Naive thymus-derived CD4-positive, alpha-beta T cell (primary cell): Measurements from ENCODE around the gene NUP98. TPM values are rescaled to one million over a fixed set of nuclear protein-coding genes. Genes with fewer than 3 reads are reported as not detected.
"Not testable (repeated sequence)": the region's sequence is repeated elsewhere in the genome, so short reads cannot be mapped to it uniquely, and the experiment has no call there.

Experiments used
- ATAC-seq: fragments of 150-1000 bp; cut with Tn5 transposase; 2 replicates; pipeline ENCODE4 v1.10.0; 2021; ENCODE audit warnings: mild to moderate bottlenecking, moderate library complexity
- CTCF ChIA-PET: fragments of 350-600 bp; sonication (Branson Sonifier 250); formaldehyde crosslinking; loops from one replicate; lab custom pipeline; 2021; ENCODE audit warnings: antibody characterized with exemption; lab: Charles Lee
- POLR2A ChIA-PET: fragments of 350-600 bp; sonication (Branson Sonifier 250); formaldehyde crosslinking; loops from one replicate; lab custom pipeline; 2021; ENCODE audit warnings: antibody characterized with exemption, inconsistent platforms; lab: Charles Lee
- DNase-seq, 9 donors: peaks; one replicate each; pipeline versions ENCODE4 v3.0.0 to v3.0.0-alpha.2; 2020 to 2022; ENCODE audit warnings: mixed read lengths in 1 of 9
- H3K27ac ChIP-seq: one replicate; pipeline ENCODE4 v1.7.0; 2013; ENCODE audit warnings: mild to moderate bottlenecking, low read depth, low read length, moderate library complexity
- H3K27me3 ChIP-seq, 2 donors: one replicate each; pipeline ENCODE4 v1.7.0; 2013; ENCODE audit warnings: low read length in 2 of 2, mild to moderate bottlenecking in 2 of 2, moderate library complexity in 2 of 2; ENCODE audit not compliant: control insufficient read depth in 2 of 2, insufficient read depth in 2 of 2
- H3K36me3 ChIP-seq, 3 experiments: 1 replicate in 2 of 3; 2 replicates in 1 of 3; pipeline ENCODE4 v1.7.0; 2013; ENCODE audit warnings: low read length in 3 of 3, mild to moderate bottlenecking in 3 of 3, moderate library complexity in 1 of 3; ENCODE audit not compliant: insufficient read depth in 3 of 3, control insufficient read depth in 2 of 3
- H3K4me1 ChIP-seq, 2 donors: one replicate each; pipeline ENCODE4 v1.7.0; 2013; ENCODE audit warnings: low read length in 2 of 2, mild to moderate bottlenecking in 2 of 2, moderate library complexity in 1 of 2; ENCODE audit not compliant: control insufficient read depth in 2 of 2, insufficient read depth in 2 of 2
- H3K4me3 ChIP-seq: 2 replicates; pipeline ENCODE4 v1.7.0; 2013; ENCODE audit warnings: mild to moderate bottlenecking, low read length
- H3K9me3 ChIP-seq, 3 experiments: 1 replicate in 2 of 3; 2 replicates in 1 of 3; pipeline ENCODE4 v1.7.0; 2013; ENCODE audit warnings: low read length in 3 of 3; ENCODE audit not compliant: control insufficient read depth in 2 of 3
- H3K27ac Mint-ChIP-seq, 9 donors: one replicate each; pipeline ENCODE4 v1.8.0; 2020 to 2022; ENCODE audit warnings: mixed read lengths in 9 of 9, mild to moderate bottlenecking in 8 of 9, moderate library complexity in 5 of 9, inconsistent platforms in 2 of 9
- H3K27me3 Mint-ChIP-seq, 5 donors: one replicate each; pipeline ENCODE4 v1.8.0; 2021 to 2022; ENCODE audit warnings: mixed read lengths in 5 of 5, mild to moderate bottlenecking in 1 of 5
- H3K36me3 Mint-ChIP-seq, 5 donors: one replicate each; pipeline ENCODE4 v1.8.0; 2020 to 2022; ENCODE audit warnings: mixed read lengths in 5 of 5, mild to moderate bottlenecking in 3 of 5, inconsistent platforms in 1 of 5
- H3K4me1 Mint-ChIP-seq, 7 donors: one replicate each; pipeline ENCODE4 v1.8.0; 2020 to 2022; ENCODE audit warnings: mixed read lengths in 7 of 7, mild to moderate bottlenecking in 3 of 7, inconsistent platforms in 1 of 7
- H3K4me3 Mint-ChIP-seq, 10 donors: one replicate each; pipeline ENCODE4 v1.8.0; 2020 to 2022; ENCODE audit warnings: mild to moderate bottlenecking in 10 of 10, mixed read lengths in 10 of 10, moderate library complexity in 6 of 10, inconsistent platforms in 2 of 10
- H3K9me3 Mint-ChIP-seq, 11 donors: one replicate each; pipeline ENCODE4 v1.8.0; 2020 to 2022; ENCODE audit warnings: mixed read lengths in 11 of 11, mild to moderate bottlenecking in 4 of 11, inconsistent platforms in 1 of 11, moderate library complexity in 1 of 11
- intact Hi-C, 2 donors: fragments of 100-400 bp; cut with micrococcal nuclease; formaldehyde crosslinking; loops; one replicate each; pipeline ENCODE4 v1.15.1; 2023
- polyA plus RNA-seq, 2 donors: library from polyadenylated mRNA; unstranded; fragments of 300-500 nt; fragmentation: Illumina TruSeq; gene quantifications; one replicate each; pipeline ENCODE4 v1.2.3, GENCODE V29; 2021
- total RNA-seq, 6 experiments: library from RNA in 5 of 6; stranded (reverse) in 5 of 6; gene quantifications; 1 replicate in 5 of 6; 2 replicates in 1 of 6; pipeline ENCODE4 v1.2.3 and lab custom pipeline; 2021 to 2026

NUP98 gene
- total and polyA plus RNA-seq, 7 experiments from 2014 or later: 45.0 to 137 (median 104) TPM

- ChIA-PET POLR2A (no interaction called here), CTCF (no interaction called here)
- DNase-seq (no peak), ATAC-seq (no peak)
- H3K27ac Mint-ChIP-seq: peak overlapping the region in 1 of 9 donors; percentile 46
- Histone ChIP-seq H3K4me3 (no peak overlapping the region), H3K9me3 (no peaks in the 10 kb centered on the region), H3K27me3 (no peaks in the 10 kb centered on the region), H3K36me3 (peaks cover 0 to 36% (median 6%) of the 10 kb centered on the region in 3 experiments), H3K4me1 (no peaks in the 10 kb centered on the region), H3K27ac (no peak overlapping the region)
- H3K36me3 Mint-ChIP-seq: peaks cover 5 to 22% (median 13%) of the 10 kb centered on the region in 5 donors
- H3K9me3 Mint-ChIP-seq: no peaks in the 10 kb centered on the region
- H3K4me1 Mint-ChIP-seq: peaks cover 0 to 2% (median 0%) of the 10 kb centered on the region in 7 donors
- no peak overlapping the region for H3K4me3 Mint-ChIP-seq
- intact Hi-C loops: no loop called here
- peaks cover 0 to 9% (median 6%) of the 10 kb centered on the region in 5 donors for H3K27me3 Mint-ChIP-seq
Measured at GRCh38 chr11:3662856-3663255, 134.5 kb downstream of the NUP98 start.

DNA sequence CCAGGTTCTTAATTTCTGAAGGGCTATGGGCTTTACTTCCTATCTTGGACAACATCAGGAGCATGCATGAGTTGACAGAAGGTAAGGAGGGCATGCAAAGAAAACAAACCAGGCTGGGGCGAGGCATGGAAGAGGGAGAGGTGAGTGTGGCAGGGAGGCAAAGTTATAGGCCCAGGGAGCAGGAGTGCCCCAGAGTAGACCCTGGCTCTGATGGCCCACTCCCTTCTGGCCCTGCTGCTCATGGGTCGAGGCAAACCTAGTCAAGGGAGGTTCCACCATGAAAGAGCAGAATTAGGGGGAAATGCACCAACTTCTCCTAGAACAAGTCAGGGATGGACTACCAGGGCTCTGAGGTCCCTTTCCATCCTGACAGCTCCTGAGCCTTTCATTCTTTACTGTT lies 136.4 kb downstream of the NUP98 start:
- no peak overlapping the region for H3K4me3 ChIP-seq
- Mint-ChIP-seq H3K4me3 (no peak overlapping the region), H3K36me3 (peaks cover 5 to 11% (median 6%) of the 10 kb centered on the region in 5 donors), H3K27me3 (peaks cover 0 to 14% (median 9%) of the 10 kb centered on the region in 5 donors), H3K4me1 (peaks cover 0 to 2% (median 0%) of the 10 kb centered on the region in 7 donors), H3K9me3 (no peaks in the 10 kb centered on the region), H3K27ac (no peak overlapping the region)
- DNase-seq: no peak
- CTCF ChIA-PET: no interaction called here
- no peaks in the 10 kb centered on the region for H3K9me3 ChIP-seq
- H3K36me3 ChIP-seq: peaks cover 0 to 20% (median 0%) of the 10 kb centered on the region in 3 experiments
- H3K27ac ChIP-seq: no peak overlapping the region
- intact Hi-C loops: no loop called here
- no peak for ATAC-seq
- H3K27me3 ChIP-seq: no peaks in the 10 kb centered on the region
- POLR2A ChIA-PET: no interaction called here
- H3K4me1 ChIP-seq: no peaks in the 10 kb centered on the region

DNA sequence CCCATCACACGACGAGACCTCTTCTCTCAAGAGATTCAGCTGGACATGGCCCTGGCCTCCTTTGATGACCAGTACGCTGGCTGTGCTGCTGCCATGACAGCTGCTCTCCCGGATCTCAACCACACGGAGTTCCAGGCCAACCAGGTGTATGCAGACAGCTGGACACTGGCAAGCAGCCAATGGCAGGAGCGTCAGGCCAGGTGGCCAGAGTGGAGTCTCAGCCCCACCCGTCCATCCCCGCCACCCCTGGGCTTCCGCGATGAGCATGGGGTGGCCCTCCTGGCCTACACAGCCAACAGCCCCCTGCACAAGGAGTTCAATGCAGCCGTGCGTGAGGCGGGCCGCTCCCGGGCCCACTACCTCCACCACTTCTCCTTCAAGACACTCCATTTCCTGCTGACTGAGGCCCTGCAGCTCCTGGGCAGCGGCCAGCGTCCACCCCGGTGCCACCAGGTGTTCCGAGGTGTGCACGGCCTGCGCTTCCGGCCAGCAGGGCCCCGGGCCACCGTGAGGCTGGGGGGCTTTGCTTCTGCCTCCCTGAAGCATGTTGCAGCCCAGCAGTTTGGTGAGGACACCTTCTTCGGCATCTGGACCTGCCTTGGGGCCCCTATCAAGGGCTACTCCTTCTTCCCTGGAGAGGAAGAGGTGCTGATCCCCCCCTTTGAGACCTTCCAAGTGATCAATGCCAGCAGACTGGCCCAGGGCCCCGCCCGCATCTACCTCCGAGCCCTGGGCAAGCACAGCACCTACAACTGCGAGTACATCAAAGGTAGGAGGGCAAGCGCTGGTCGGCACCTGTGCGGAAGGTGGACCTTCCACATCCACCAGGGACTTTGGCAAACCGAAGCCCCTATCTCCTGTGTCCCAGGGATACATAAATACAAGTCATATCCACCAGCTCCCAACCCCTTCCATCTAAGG lies 137.5 kb downstream of the NUP98 start:
- no peak for ATAC-seq
- ChIA-PET POLR2A (no interaction called here), CTCF (no interaction called here)
- H3K27me3 Mint-ChIP-seq: peaks cover 0 to 17% (median 9%) of the 10 kb centered on the region in 5 donors
- peaks cover 0 to 5% (median 0%) of the 10 kb centered on the region in 5 donors for H3K36me3 Mint-ChIP-seq
- H3K4me1 Mint-ChIP-seq: peaks cover 0 to 2% (median 0%) of the 10 kb centered on the region in 7 donors
- no peak overlapping the region for H3K4me3 Mint-ChIP-seq
- no peaks in the 10 kb centered on the region for H3K9me3 Mint-ChIP-seq
- H3K4me3 ChIP-seq: no peak overlapping the region
- no peak overlapping the region for H3K27ac Mint-ChIP-seq
- H3K27me3 ChIP-seq: no peaks in the 10 kb centered on the region
- no peaks in the 10 kb centered on the region for H3K9me3 ChIP-seq
- peaks cover 0 to 10% (median 0%) of the 10 kb centered on the region in 3 experiments for H3K36me3 ChIP-seq
- intact Hi-C loops: no loop called here
- no peaks in the 10 kb centered on the region for H3K4me1 ChIP-seq
- no peak overlapping the region for H3K27ac ChIP-seq
- DNase-seq: no peak

DNA sequence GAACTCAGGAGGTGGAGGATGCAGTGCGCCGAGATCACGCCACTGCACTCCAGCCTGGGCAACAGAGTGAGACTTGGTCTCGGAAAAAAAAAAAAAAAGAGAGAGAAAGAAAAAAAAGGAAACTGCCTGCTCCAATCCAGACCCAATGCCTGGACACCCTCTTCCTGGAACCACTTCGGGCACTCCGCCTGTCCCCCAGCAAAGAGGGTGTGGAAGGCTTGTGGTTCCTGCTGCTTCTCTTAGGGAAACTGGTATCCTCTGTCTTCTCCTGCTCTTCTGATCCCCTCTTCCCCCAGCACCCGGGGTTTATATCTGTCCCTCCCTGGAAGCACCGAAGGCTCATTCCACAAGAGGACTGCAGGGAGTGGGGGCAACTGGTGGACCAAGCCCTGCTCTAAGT lies 139.1 kb downstream of the NUP98 start:
- Mint-ChIP-seq H3K4me1 (peaks cover 0 to 2% (median 0%) of the 10 kb centered on the region in 7 donors), H3K27me3 (peaks cover 0 to 17% (median 9%) of the 10 kb centered on the region in 5 donors), H3K36me3 (no peaks in the 10 kb centered on the region), H3K4me3 (no peak overlapping the region), H3K27ac (no peak overlapping the region), H3K9me3 (no peaks in the 10 kb centered on the region)
- no peaks in the 10 kb centered on the region for H3K4me1 ChIP-seq
- H3K36me3 ChIP-seq: no peaks in the 10 kb centered on the region
- no peak for DNase-seq
- POLR2A ChIA-PET: no interaction called here
- H3K27me3 ChIP-seq: no peaks in the 10 kb centered on the region
- no peak overlapping the region for H3K4me3 ChIP-seq
- no peak for ATAC-seq
- H3K9me3 ChIP-seq: no peaks in the 10 kb centered on the region
- CTCF ChIA-PET: no interaction called here
- H3K27ac ChIP-seq: no peak overlapping the region
- intact Hi-C loops: no loop called here

DNA sequence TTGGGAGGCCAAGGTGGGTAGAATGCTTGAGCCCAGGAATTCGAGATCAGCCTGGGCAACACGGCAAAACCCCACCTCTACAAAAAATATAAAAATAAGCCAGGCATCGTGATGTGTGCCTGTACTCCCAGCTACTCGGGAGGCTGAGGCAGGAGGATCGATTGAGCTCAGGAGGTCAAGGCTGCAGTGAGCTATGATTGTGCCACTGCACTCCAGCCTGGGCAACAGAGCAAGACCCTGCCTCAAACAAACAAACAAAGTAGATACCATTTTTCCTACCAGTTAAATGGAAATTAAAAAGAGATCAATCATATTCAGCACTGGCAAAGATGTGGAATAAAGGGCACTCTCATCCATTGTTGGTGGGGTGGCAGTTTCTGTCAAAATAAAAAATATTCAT lies 140.0 kb downstream of the NUP98 start:
- ATAC-seq, CTCF ChIA-PET, H3K27ac ChIP-seq, H3K9me3 ChIP-seq, H3K36me3 ChIP-seq, H3K4me1 Mint-ChIP-seq, H3K4me3 ChIP-seq, H3K27ac Mint-ChIP-seq, H3K36me3 Mint-ChIP-seq, H3K4me1 ChIP-seq, H3K4me3 Mint-ChIP-seq, H3K27me3 ChIP-seq, POLR2A ChIA-PET, DNase-seq, intact Hi-C loops, H3K9me3 Mint-ChIP-seq: not testable (repeated sequence)
- peaks cover 0 to 17% (median 9%) of the 10 kb centered on the region in 5 donors for H3K27me3 Mint-ChIP-seq

- no peaks in the 10 kb centered on the region for H3K9me3 Mint-ChIP-seq
- no peaks in the 10 kb centered on the region for H3K27me3 ChIP-seq
- no peak overlapping the region for H3K4me3 Mint-ChIP-seq
- H3K27ac Mint-ChIP-seq: no peak overlapping the region
- H3K4me3 ChIP-seq: no peak overlapping the region
- H3K36me3 Mint-ChIP-seq: no peaks in the 10 kb centered on the region
- intact Hi-C loops: no loop called here
- no peaks in the 10 kb centered on the region for H3K36me3 ChIP-seq
- H3K27me3 Mint-ChIP-seq: peaks cover 7 to 26% (median 21%) of the 10 kb centered on the region in 5 donors
- DNase-seq (no peak), ATAC-seq (no peak)
- no peaks in the 10 kb centered on the region for H3K4me1 ChIP-seq
- no peaks in the 10 kb centered on the region for H3K9me3 ChIP-seq
- H3K4me1 Mint-ChIP-seq: no peaks in the 10 kb centered on the region
- POLR2A ChIA-PET: no interaction called here
- no peak overlapping the region for H3K27ac ChIP-seq
- CTCF ChIA-PET: no interaction called here
Measured at GRCh38 chr11:3655547-3655946, 141.8 kb downstream of the NUP98 start.

DNA sequence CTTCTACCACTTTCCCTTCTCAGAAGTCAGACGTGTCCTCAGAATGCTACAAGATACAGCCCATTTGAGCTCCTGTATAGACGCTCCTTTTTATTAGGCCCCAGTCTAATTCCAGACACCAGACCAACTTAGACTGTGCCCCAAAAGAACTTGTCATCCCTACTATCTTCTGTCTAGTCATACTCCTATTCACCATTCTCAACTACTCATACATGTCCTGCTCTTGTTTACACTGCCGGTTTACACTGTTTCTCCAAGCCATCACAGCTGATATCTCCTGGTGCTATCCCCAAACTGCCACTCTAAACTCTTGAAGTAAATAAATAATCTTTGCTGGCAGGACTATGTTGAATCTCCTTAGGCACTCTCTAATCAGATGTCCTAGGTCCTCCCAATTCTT lies 144.8 kb downstream of the NUP98 start:
- intact Hi-C loops, H3K9me3 Mint-ChIP-seq, H3K36me3 Mint-ChIP-seq, H3K4me3 Mint-ChIP-seq, H3K27me3 ChIP-seq, H3K36me3 ChIP-seq, H3K9me3 ChIP-seq, DNase-seq, H3K4me1 Mint-ChIP-seq, H3K27ac ChIP-seq, H3K4me1 ChIP-seq, H3K4me3 ChIP-seq, H3K27ac Mint-ChIP-seq, CTCF ChIA-PET, POLR2A ChIA-PET, ATAC-seq: not testable (repeated sequence)
- peaks cover 24 to 47% (median 44%) of the 10 kb centered on the region in 5 donors for H3K27me3 Mint-ChIP-seq
